Measurements from ENCODE around the gene CLIP2.

The CLIP2 gene

DNA sequence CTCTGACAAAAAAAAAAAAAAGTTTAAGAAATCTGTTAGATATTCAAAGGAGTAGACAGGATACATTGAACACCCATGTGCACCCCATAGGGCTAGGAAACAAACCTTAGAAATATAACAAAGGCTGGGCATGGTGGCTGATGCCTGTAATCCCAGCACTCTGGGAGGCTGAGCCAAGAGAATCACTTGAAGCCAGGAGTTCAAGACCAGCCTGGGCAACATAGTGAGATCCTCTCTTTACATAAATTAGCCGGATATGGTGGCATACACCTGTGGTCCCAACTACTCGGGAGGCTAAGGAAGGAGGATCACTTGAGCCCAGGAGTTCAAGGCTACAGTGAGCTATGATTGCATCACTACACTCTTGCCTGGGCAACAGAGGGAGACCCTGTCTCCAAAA, 15.3 kb downstream of the CLIP2 start:
- no peak overlapping the region for H3K18ac ChIP-seq (ENCODE audit: low read length)
- no peak overlapping the region for H2BK15ac ChIP-seq (ENCODE audit: low read length)
- H3K79me1 ChIP-seq (ENCODE audit: low read depth, low read length): peaks cover 15% of the 10 kb centered on the region
- H3K27me3 ChIP-seq (ENCODE audit: control insufficient read depth in 3 of 3, insufficient read depth in 3 of 3, low read depth in 1 of 3, low read length in 3 of 3): no peaks in the 10 kb centered on the region
- H3K14ac ChIP-seq (ENCODE audit: low read length): no peak overlapping the region
- H3K23ac ChIP-seq (ENCODE audit: low read depth, low read length, poor library complexity): no peak overlapping the region
- no peak overlapping the region for H2AK5ac ChIP-seq (ENCODE audit: low read depth, low read length)
- no peak overlapping the region for H2AFZ ChIP-seq (ENCODE audit: low read length)
- H2BK120ac ChIP-seq (ENCODE audit: low read depth, low read length): no peak overlapping the region
- H3K9me3 ChIP-seq (replicated peaks in 1 of 2; ENCODE audit: control insufficient read depth in 2 of 2, insufficient read depth in 1 of 2, low read depth in 1 of 2, low read length in 2 of 2): no peaks in the 10 kb centered on the region
- H3K4ac ChIP-seq (ENCODE audit: low read length): no peak overlapping the region
- H3K9ac ChIP-seq (ENCODE audit: low read depth, low read length, poor library complexity): no peak overlapping the region
- no CpG with 5 or more reads among the region's 2 CpGs for WGBS, 2 donors (ENCODE audit: extremely low coverage in 2 of 2, insufficient read length in 2 of 2, insufficient replicate concordance in 1 of 2)
- H3K4me1 ChIP-seq (ENCODE audit: control insufficient read depth in 2 of 2, insufficient read depth in 1 of 2, low read depth in 1 of 2, low read length in 2 of 2): peaks cover 6 to 13% of the 10 kb centered on the region in 2 donors
- H3K27ac ChIP-seq (replicated peaks; ENCODE audit: low read length): no peak overlapping the region
- H3K4me2 ChIP-seq (ENCODE audit: insufficient read depth, low read length, poor library complexity, severe bottlenecking): no peak overlapping the region
- H4K8ac ChIP-seq (ENCODE audit: low read depth, low read length): no peak overlapping the region
- no peak overlapping the region for H2BK5ac ChIP-seq (ENCODE audit: low read length)
- no peak overlapping the region for H3K4me3 ChIP-seq (ENCODE audit: low read length in 2 of 2)
- no peak overlapping the region for H4K91ac ChIP-seq (ENCODE audit: low read depth, low read length, poor library complexity)
- DNase-seq (ENCODE audit: low spot score): no peak
- peaks cover 0 to 6% of the 10 kb centered on the region in 2 donors for H3K36me3 ChIP-seq (replicated peaks in 1 of 2; ENCODE audit: control insufficient read depth in 2 of 2, insufficient read depth in 2 of 2, low read length in 2 of 2)
- no peak overlapping the region for H2BK12ac ChIP-seq (ENCODE audit: low read length)

DNA sequence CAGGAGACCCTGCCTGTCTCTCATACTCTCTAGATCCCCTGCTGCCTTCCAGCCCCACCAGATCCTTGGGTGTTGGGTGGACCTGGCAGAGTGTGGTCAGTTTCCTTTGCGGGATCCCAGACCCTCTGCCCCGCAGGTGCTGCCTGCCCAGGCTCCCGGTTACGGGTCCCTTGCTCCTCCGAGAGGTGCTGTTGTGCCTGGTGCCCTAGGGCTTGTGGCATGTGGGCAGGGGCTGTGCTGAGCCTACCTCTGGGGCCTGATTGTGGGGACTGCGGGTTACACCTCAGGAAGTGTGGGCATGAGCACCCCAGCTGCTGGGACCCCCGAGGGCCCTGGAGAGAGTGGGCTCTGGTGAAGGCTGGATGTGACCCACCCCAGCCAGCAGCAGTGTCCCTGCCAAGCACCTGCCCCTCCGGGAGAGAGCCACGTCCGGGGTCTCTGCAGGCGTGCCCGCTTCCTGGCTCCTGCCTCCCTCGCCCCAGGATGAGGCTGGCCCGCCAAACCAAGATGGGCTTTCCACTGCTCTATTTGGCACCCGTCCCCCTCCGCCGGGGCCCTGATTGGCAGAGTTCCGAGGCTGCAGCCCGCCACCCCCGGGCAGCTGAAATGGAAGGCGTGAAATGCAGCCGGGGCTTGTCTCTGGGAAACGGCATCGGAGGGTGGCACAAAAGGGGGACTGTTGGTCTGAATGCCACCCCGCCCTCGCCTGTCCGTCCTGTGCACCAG, 17.0 kb downstream of the CLIP2 start:
- peaks cover 15% of the 10 kb centered on the region for H3K79me1 ChIP-seq (ENCODE audit: low read depth, low read length)
- H3K4me2 ChIP-seq (ENCODE audit: insufficient read depth, low read length, poor library complexity, severe bottlenecking): no peak overlapping the region
- no peak overlapping the region for H2AFZ ChIP-seq (ENCODE audit: low read length)
- H3K4me1 ChIP-seq (ENCODE audit: control insufficient read depth in 2 of 2, insufficient read depth in 1 of 2, low read depth in 1 of 2, low read length in 2 of 2): peaks cover 6 to 13% of the 10 kb centered on the region in 2 donors
- H3K4ac ChIP-seq (ENCODE audit: low read length): no peak overlapping the region
- H2BK5ac ChIP-seq (ENCODE audit: low read length): no peak overlapping the region
- WGBS, 2 donors (ENCODE audit: extremely low coverage in 2 of 2, insufficient read length in 2 of 2, insufficient replicate concordance in 1 of 2): no CpG with 5 or more reads among the region's 27 CpGs
- peaks cover 0 to 6% of the 10 kb centered on the region in 2 donors for H3K36me3 ChIP-seq (replicated peaks in 1 of 2; ENCODE audit: control insufficient read depth in 2 of 2, insufficient read depth in 2 of 2, low read length in 2 of 2)
- H3K9ac ChIP-seq (ENCODE audit: low read depth, low read length, poor library complexity): no peak overlapping the region
- peak overlapping the region; percentile 20 for H3K18ac ChIP-seq (ENCODE audit: low read length)
- H3K14ac ChIP-seq (ENCODE audit: low read length): peak overlapping the region; percentile 47
- H3K27ac ChIP-seq (replicated peaks; ENCODE audit: low read length): no peak overlapping the region
- H4K8ac ChIP-seq (ENCODE audit: low read depth, low read length): peak overlapping the region; percentile 43
- no peak overlapping the region for H2BK120ac ChIP-seq (ENCODE audit: low read depth, low read length)
- no peak for DNase-seq (ENCODE audit: low spot score)
- peak overlapping the region; percentile 84 for H2AK5ac ChIP-seq (ENCODE audit: low read depth, low read length)
- H3K9me3 ChIP-seq (replicated peaks in 1 of 2; ENCODE audit: control insufficient read depth in 2 of 2, insufficient read depth in 1 of 2, low read depth in 1 of 2, low read length in 2 of 2): no peaks in the 10 kb centered on the region
- H2BK15ac ChIP-seq (ENCODE audit: low read length): peak overlapping the region; percentile 37
- no peak overlapping the region for H3K4me3 ChIP-seq (ENCODE audit: low read length in 2 of 2)
- peak overlapping the region; percentile 89 for H3K23ac ChIP-seq (ENCODE audit: low read depth, low read length, poor library complexity)
- H3K27me3 ChIP-seq (ENCODE audit: control insufficient read depth in 3 of 3, insufficient read depth in 3 of 3, low read depth in 1 of 3, low read length in 3 of 3): no peaks in the 10 kb centered on the region
- no peak overlapping the region for H4K91ac ChIP-seq (ENCODE audit: low read depth, low read length, poor library complexity)
- peak overlapping the region; percentile 58 for H2BK12ac ChIP-seq (ENCODE audit: low read length)

DNA sequence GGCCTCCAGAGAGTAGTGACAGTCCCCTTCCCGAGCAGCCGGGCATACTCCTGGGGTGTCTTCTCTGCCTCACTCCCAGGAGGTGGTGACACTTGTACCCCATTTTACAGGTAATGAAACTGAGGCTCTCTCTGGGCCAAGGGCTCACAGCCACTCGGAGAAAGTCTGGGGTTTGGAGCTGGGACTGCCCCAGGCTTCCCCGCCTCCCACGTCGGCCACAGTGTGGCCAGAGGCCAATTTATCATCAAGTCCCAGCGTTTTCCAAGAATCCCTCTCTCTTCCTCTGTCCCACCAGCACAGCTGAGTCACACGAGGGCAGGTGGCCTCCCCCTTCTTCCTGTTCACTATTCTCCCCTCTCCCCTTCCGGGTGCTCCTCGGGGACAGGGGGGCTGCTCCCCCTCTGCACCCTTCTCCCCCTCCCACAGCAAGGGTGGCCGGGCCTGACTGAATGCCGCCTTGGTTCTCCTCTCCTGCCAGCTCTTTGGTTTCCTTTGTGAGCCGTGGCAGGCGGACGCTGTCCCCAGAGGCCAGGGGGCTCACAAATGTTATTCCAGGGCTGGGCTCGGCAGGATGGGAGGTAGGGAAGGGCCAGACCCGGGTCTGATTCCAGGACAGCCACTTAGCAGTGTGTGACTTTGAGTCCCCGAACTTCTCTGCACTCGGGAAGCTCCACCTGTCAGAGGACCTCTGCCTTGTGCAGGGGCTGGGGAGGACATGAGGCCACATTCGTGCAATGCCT, 17.7 kb downstream of the CLIP2 start:
- Histone ChIP-seq H3K27ac (replicated peaks; ENCODE audit: low read length) (peak overlapping the region; percentile 19), H2BK5ac (ENCODE audit: low read length) (no peak overlapping the region), H3K79me1 (ENCODE audit: low read depth, low read length) (peaks cover 15% of the 10 kb centered on the region), H3K14ac (ENCODE audit: low read length) (no peak overlapping the region), H3K36me3 (replicated peaks in 1 of 2; ENCODE audit: control insufficient read depth in 2 of 2, insufficient read depth in 2 of 2, low read length in 2 of 2) (peaks cover 0 to 6% of the 10 kb centered on the region in 2 donors), H3K4ac (ENCODE audit: low read length) (no peak overlapping the region), H3K23ac (ENCODE audit: low read depth, low read length, poor library complexity) (peak overlapping the region; percentile 89), H3K9me3 (replicated peaks in 1 of 2; ENCODE audit: control insufficient read depth in 2 of 2, insufficient read depth in 1 of 2, low read depth in 1 of 2, low read length in 2 of 2) (no peaks in the 10 kb centered on the region), H2BK12ac (ENCODE audit: low read length) (no peak overlapping the region), H4K8ac (ENCODE audit: low read depth, low read length) (no peak overlapping the region), H2AK5ac (ENCODE audit: low read depth, low read length) (peak overlapping the region; percentile 84), H3K27me3 (ENCODE audit: control insufficient read depth in 3 of 3, insufficient read depth in 3 of 3, low read depth in 1 of 3, low read length in 3 of 3) (no peaks in the 10 kb centered on the region), H3K9ac (ENCODE audit: low read depth, low read length, poor library complexity) (peak overlapping the region; percentile 61), H3K4me2 (ENCODE audit: insufficient read depth, low read length, poor library complexity, severe bottlenecking) (no peak overlapping the region), H2AFZ (ENCODE audit: low read length) (peak overlapping the region; percentile 82), H3K18ac (ENCODE audit: low read length) (peak overlapping the region; percentile 82), H2BK15ac (ENCODE audit: low read length) (peak overlapping the region; percentile 37), H4K91ac (ENCODE audit: low read depth, low read length, poor library complexity) (no peak overlapping the region), H3K4me1 (ENCODE audit: control insufficient read depth in 2 of 2, insufficient read depth in 1 of 2, low read depth in 1 of 2, low read length in 2 of 2) (peaks cover 6 to 13% of the 10 kb centered on the region in 2 donors), H2BK120ac (ENCODE audit: low read depth, low read length) (no peak overlapping the region), H3K4me3 (ENCODE audit: low read length in 2 of 2) (no peak overlapping the region)
- no CpG with 5 or more reads among the region's 20 CpGs for WGBS, 2 donors (ENCODE audit: extremely low coverage in 2 of 2, insufficient read length in 2 of 2, insufficient replicate concordance in 1 of 2)
- DNase-seq (ENCODE audit: low spot score): no peak

Measured in neuronal stem cell (in vitro differentiated cells).